ENCODE data around the gene CCDC107. TPM values are rescaled to one million over a fixed set of nuclear protein-coding genes. Genes with fewer than 3 reads are reported as not detected.

CCDC107 gene
- total RNA-seq, 4 donors from 2014 or later, result 68.4 to 117 (median 104) TPM

DNA sequence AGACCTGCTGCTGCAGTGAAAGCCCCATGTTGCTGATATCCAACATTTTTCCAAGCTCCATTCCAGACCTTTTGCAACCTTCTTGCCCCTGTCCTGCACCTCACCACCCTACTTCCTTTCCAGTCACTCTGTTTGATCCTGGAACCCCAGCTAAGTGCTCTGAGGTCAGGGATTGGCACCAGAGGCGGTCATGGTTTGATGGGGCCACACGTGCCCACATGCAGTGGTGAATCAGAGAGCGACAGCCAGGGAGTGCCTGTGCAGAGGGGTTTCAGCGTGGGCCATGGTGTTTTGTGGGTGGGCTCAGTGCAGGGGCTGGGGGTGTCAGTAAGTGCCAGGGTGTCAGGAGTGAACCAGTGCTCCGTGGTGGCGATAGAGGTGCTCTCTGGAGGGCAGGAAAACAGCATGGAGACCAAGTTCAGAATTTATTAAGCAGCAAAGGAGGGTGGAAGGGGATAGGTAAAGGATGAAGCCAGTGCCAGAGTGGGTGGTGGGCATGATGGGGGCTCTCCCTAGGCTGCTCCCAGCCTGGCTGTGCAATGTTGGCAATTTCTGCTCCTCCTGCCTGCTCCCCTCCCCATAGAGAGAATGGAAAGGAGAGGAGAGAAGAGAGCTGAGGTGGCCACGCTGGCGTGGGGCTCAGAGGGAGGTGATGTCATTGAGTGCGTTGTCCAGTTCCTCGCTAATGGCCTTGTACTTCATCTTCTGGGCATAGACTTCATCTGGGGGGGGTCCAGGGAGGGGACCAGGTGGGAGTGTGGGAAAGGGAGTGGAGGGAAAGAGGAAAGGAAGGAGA, 24.6 kb downstream of the CCDC107 start:
- no peak for DNase-seq (ENCODE audit: extremely low spot score)
- Histone ChIP-seq H3K36me3 (peaks cover 46 to 62% (median 52%) of the 10 kb centered on the region in 4 donors), H3K4me1 (peaks cover 22 to 63% (median 42%) of the 10 kb centered on the region in 4 donors), H3K27me3 (no peaks in the 10 kb centered on the region), H3K4me3 (peak overlapping the region; percentile 72 to 90 (median 86)), H3K9me3 (no peaks in the 10 kb centered on the region), H3K27ac (replicated peaks in 1 of 4) (peak overlapping the region; percentile 95 to 98 (median 96))
- intact Hi-C loops (cut with DNase I), result no loop called here
- 53% methylated on average over 9 of the region's 10 CpGs for WGBS
- TF ChIP-seq EP300 (IDR thresholded peaks at IDR 0.05), result no peak
- TF ChIP-seq POLR2A (IDR thresholded peaks at IDR 0.05; ENCODE audit: low read depth), result peak; percentile 7
- TF ChIP-seq, protein P1, sequence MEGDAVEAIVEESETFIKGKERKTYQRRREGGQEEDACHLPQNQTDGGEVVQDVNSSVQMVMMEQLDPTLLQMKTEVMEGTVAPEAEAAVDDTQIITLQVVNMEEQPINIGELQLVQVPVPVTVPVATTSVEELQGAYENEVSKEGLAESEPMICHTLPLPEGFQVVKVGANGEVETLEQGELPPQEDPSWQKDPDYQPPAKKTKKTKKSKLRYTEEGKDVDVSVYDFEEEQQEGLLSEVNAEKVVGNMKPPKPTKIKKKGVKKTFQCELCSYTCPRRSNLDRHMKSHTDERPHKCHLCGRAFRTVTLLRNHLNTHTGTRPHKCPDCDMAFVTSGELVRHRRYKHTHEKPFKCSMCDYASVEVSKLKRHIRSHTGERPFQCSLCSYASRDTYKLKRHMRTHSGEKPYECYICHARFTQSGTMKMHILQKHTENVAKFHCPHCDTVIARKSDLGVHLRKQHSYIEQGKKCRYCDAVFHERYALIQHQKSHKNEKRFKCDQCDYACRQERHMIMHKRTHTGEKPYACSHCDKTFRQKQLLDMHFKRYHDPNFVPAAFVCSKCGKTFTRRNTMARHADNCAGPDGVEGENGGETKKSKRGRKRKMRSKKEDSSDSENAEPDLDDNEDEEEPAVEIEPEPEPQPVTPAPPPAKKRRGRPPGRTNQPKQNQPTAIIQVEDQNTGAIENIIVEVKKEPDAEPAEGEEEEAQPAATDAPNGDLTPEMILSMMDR (IDR thresholded peaks at IDR 0.05), result no peak
- TF ChIP-seq POLR2AphosphoS5 (IDR thresholded peaks at IDR 0.05), result peak in 1 of 2 donors; percentile 19

DNA sequence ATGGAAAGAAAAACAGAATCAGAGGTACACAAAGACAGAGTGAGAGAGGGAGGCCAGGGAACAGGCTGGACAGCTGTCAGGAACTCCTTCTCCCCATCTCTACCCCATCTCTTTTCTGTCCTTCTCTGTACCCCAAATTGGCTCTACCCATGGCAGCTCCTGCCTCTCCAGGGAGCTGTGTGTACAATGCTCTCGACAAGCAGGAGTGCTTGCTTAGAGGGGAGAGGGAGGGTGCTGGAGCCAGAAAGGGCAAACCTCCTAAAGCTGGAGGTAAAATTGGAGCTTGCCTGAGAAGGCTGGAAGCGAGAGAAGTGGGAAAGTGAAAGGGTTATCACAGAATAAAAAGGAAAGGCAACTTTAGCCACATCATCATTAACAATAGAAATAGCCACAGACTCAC, 25.2 kb downstream of the CCDC107 start:
- no peak for DNase-seq (ENCODE audit: extremely low spot score)
- H3K4me1 ChIP-seq, result peaks cover 22 to 63% (median 44%) of the 10 kb centered on the region in 4 donors
- peaks cover 46 to 68% (median 58%) of the 10 kb centered on the region in 4 donors for H3K36me3 ChIP-seq
- intact Hi-C loops (cut with DNase I), result no loop called here
- WGBS, result 40% methylated on average over 2 of the region's 2 CpGs
- H3K9me3 ChIP-seq, result no peaks in the 10 kb centered on the region
- peak overlapping the region; percentile 72 to 90 (median 86) for H3K4me3 ChIP-seq
- H3K27ac ChIP-seq (replicated peaks in 1 of 4), result peak overlapping the region; percentile 95 to 98 (median 96)
- no peaks in the 10 kb centered on the region for H3K27me3 ChIP-seq
- TF ChIP-seq, protein P1 (IDR thresholded peaks at IDR 0.05), result no peak
- TF ChIP-seq EP300 (IDR thresholded peaks at IDR 0.05), result no peak
- TF ChIP-seq POLR2AphosphoS5 (IDR thresholded peaks at IDR 0.05), result no peak
- TF ChIP-seq POLR2A (IDR thresholded peaks at IDR 0.05; ENCODE audit: low read depth), result no peak

DNA sequence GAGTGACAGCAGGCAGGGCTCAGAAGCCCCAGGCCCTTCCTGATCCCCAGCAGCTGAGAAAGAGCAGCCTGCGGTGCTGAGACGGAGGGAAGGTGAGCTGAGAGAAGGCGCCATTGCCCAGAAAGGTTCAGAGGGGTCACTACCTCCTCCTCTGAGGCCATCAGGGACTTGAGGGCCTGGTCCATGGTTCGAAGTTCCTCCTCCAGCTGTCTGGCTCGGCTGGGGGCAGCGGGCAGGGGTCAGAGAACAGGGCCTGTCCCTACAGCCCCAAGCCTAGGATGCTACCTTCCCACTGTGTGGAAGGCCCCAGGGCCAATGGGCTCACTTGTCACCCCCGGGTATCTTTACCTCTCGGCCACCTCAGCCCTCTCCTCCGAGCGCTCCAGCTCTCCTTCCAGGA, 26.8 kb downstream of the CCDC107 start:
- H3K9me3 ChIP-seq, result no peaks in the 10 kb centered on the region

DNA sequence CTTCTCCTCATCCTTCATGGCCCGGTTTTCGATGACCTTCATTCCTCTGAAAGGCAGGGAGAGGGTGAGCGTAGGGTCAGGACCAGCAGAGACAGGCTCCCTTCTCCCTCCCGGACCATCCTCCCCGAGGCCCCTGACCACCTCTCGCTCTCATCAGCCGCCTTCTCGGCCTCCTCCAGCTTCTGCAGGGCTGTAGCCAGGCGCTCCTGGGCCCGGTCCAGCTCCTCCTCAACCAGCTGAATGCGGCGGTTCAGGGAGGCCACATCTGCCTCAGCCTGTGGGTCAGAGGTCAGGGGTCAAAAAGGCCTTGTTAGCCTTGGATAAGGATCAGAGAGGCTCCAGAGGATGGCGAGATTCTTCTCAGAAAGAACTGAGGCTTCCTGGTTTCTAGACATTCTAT, 27.4 kb downstream of the CCDC107 start:
- TF ChIP-seq POLR2A (IDR thresholded peaks at IDR 0.05; ENCODE audit: low read depth) (no peak), POLR2AphosphoS5 (IDR thresholded peaks at IDR 0.05) (peak in 1 of 2 donors; percentile 8), EP300 (IDR thresholded peaks at IDR 0.05) (no peak)
- no peaks in the 10 kb centered on the region for H3K27me3 ChIP-seq
- no peak for DNase-seq (ENCODE audit: extremely low spot score)
- H3K4me1 ChIP-seq, result peaks cover 27 to 69% (median 50%) of the 10 kb centered on the region in 4 donors
- H3K4me3 ChIP-seq, result peak overlapping the region; percentile 72 to 90 (median 86)
- 65% methylated on average over 7 of the region's 13 CpGs for WGBS
- intact Hi-C loops (cut with DNase I), result no loop called here
- H3K27ac ChIP-seq (replicated peaks in 1 of 4), result peak overlapping the region; percentile 95 to 98 (median 96)
- H3K9me3 ChIP-seq, result no peaks in the 10 kb centered on the region
- H3K36me3 ChIP-seq, result peaks cover 46 to 70% (median 64%) of the 10 kb centered on the region in 4 donors

More for the DNA sequence above, 26.8 kb downstream of the CCDC107 start:
- H3K36me3 ChIP-seq, result peaks cover 46 to 70% (median 64%) of the 10 kb centered on the region in 4 donors
- TF ChIP-seq POLR2AphosphoS5 (IDR thresholded peaks at IDR 0.05), result peak in 1 of 2 donors; percentile 48
- TF ChIP-seq, protein P1 (IDR thresholded peaks at IDR 0.05), result no peak
- 60% methylated on average over 1 of the region's 10 CpGs for WGBS
- intact Hi-C loops (cut with DNase I), result no loop called here
- no peak for DNase-seq (ENCODE audit: extremely low spot score)
- peak overlapping the region; percentile 95 to 98 (median 96) for H3K27ac ChIP-seq (replicated peaks in 1 of 4)
- no peaks in the 10 kb centered on the region for H3K27me3 ChIP-seq
- H3K4me1 ChIP-seq, result peaks cover 27 to 71% (median 47%) of the 10 kb centered on the region in 4 donors
- peak overlapping the region; percentile 72 to 90 (median 86) for H3K4me3 ChIP-seq
